Sciatic nerve (tissue), 2 donors: ENCODE results near the gene SLC6A1. TPM values are rescaled to one million over a fixed set of nuclear protein-coding genes. Genes with fewer than 3 reads are reported as not detected.

ENCODE experiments used
- ATAC-seq: fragments of 200-7000 bp; cut with Tn5 transposase; one replicate; pipeline ENCODE4 v1.9.1; 2020; ENCODE audit warnings: mild to moderate bottlenecking, moderate library complexity
- DNase-seq: peaks from one replicate; pipeline ENCODE4 v3.0.0-alpha.2; 2020; ENCODE audit warnings: low spot score
- intact Hi-C: fragments of 100-400 bp; cut with DNase I; formaldehyde crosslinking; loops from one replicate; pipeline ENCODE4 v1.14.2; 2022
- total RNA-seq: library from RNA; stranded (reverse); fragmentation: NEBNext Ultra II Directional; extraction: Animal tissue kit (Norgen Biotek cat#: 25700); gene quantifications from one replicate; pipeline ENCODE4 v1.2.1, GENCODE V29; 2021
- donor health status: DM: no; HTN: no; CAD: no.
- donor health status: DM: no; HTN: no; CAD: no.

Gene SLC6A1
- total RNA-seq, 1 donor from 2014 or later, result 10.9 TPM

GRCh38 chr3:10986592-10986991, 6.0 kb upstream of the SLC6A1 start:
- ATAC-seq, result no peak
- no peak for DNase-seq
- intact Hi-C loops, result no loop called here

GRCh38 chr3:10988001-10988665, 4.4 kb upstream of the SLC6A1 start:
- ATAC-seq, result no peak
- intact Hi-C loops, result no loop called here
- no peak for DNase-seq

GRCh38 chr3:10988991-10989484, 3.5 kb upstream of the SLC6A1 start:
- ATAC-seq (no peak), DNase-seq (no peak)
- intact Hi-C loops, result no loop called here

GRCh38 chr3:10992943-10993728, 588 bp downstream of the SLC6A1 start:
- intact Hi-C loops, result no loop called here
- no peak for DNase-seq
- ATAC-seq, result peak; percentile 33

GRCh38 chr3:10993729-10994065, 1.1 kb downstream of the SLC6A1 start:
- intact Hi-C loops, result no loop called here
- ATAC-seq, result peak; percentile 35

GRCh38 chr3:10994306-10994705, 1.8 kb downstream of the SLC6A1 start:
- intact Hi-C loops, result no loop called here
- no peak for DNase-seq
- ATAC-seq, result no peak

More at GRCh38 chr3:10993729-10994065, 1.1 kb downstream of the SLC6A1 start:
- no peak for DNase-seq

- intact Hi-C loops, result no loop called here
- no peak for ATAC-seq
These were observed 3.3 kb downstream of the SLC6A1 start for GRCh38 chr3:10995871-10996270.

GRCh38 chr3:10996345-10997013, 3.9 kb downstream of the SLC6A1 start:
- DNase-seq, result no peak
- ATAC-seq, result no peak
- intact Hi-C loops, result no loop called here

More at GRCh38 chr3:10995871-10996270, 3.3 kb downstream of the SLC6A1 start:
- no peak for DNase-seq

- no peak for DNase-seq
- intact Hi-C loops, result no loop called here
- no peak for ATAC-seq
These were observed 4.6 kb downstream of the SLC6A1 start for GRCh38 chr3:10997196-10997595.

GRCh38 chr3:10998542-10998941, 6.0 kb downstream of the SLC6A1 start:
- DNase-seq (no peak), ATAC-seq (peak; percentile 71)
- intact Hi-C loops, result no loop called here

GRCh38 chr3:10999221-11000107, 6.9 kb downstream of the SLC6A1 start:
- ATAC-seq (no peak), DNase-seq (no peak)
- intact Hi-C loops, result no loop called here

- no peak for DNase-seq
- intact Hi-C loops, result no loop called here
- ATAC-seq, result no peak
These were observed 8.0 kb downstream of the SLC6A1 start for GRCh38 chr3:11000528-11000927.

GRCh38 chr3:11001020-11001657, 8.6 kb downstream of the SLC6A1 start:
- ATAC-seq (no peak), DNase-seq (no peak)
- intact Hi-C loops, result no loop called here

- intact Hi-C loops, result no loop called here
- DNase-seq (no peak), ATAC-seq (no peak)
These were observed 9.1 kb downstream of the SLC6A1 start for GRCh38 chr3:11001658-11002021.

GRCh38 chr3:11002371-11002807, 9.8 kb downstream of the SLC6A1 start:
- no peak for ATAC-seq
- intact Hi-C loops, result no loop called here
- DNase-seq, result no peak

- DNase-seq (no peak), ATAC-seq (peak; percentile 43)
- intact Hi-C loops, result no loop called here
These were observed 12.0 kb downstream of the SLC6A1 start for GRCh38 chr3:11004563-11004962.

GRCh38 chr3:11005686-11006256, 13.2 kb downstream of the SLC6A1 start:
- intact Hi-C loops, result no loop called here
- DNase-seq (no peak), ATAC-seq (no peak)
